HepG2 (cell line): ENCODE data around the gene ELAC1. TPM values are rescaled to one million over a fixed set of nuclear protein-coding genes. Genes with fewer than 3 reads are reported as not detected.

Experiments
- CEBPB ChIP-seq: IDR thresholded peaks from 2 replicates; pipeline ENCODE4 v1.6.1; 2011; ENCODE audit warnings: low read depth, low read length, improper control_type of control experiment, borderline replicate concordance
- CHD2 ChIP-seq: IDR thresholded peaks from 2 replicates; pipeline ENCODE4 v1.6.1; 2011; ENCODE audit warnings: low read depth, low read length, improper control_type of control experiment
- CREB1 ChIP-seq, 2 experiments: fragments of 450-650 bp in 1 of 2; IDR thresholded peaks; 2 replicates each; pipeline ENCODE4 v1.6.1; 2016 to 2017; ENCODE audit warnings: control low read depth in 1 of 2, mild to moderate bottlenecking in 1 of 2, missing compliant biosample characterization in 1 of 2, missing genetic modification characterization in 1 of 2
- DPF2 ChIP-seq: sonication (generic); formaldehyde crosslinking; IDR thresholded peaks from 2 replicates; pipeline ENCODE4 v1.4.0; 2020; ENCODE audit warnings: mild to moderate bottlenecking, low read depth, missing genetic modification reagents, borderline replicate concordance
- FOXC1 ChIP-seq: sonication (generic); formaldehyde crosslinking; IDR thresholded peaks from 2 replicates; pipeline ENCODE4 v1.8.0; 2022; ENCODE audit warnings: mild to moderate bottlenecking, missing genetic modification reagents, borderline replicate concordance
- HNF4A ChIP-seq: sonication (generic); formaldehyde crosslinking; IDR thresholded peaks from 2 replicates; pipeline ENCODE4 v1.4.0; 2020; ENCODE audit warnings: missing genetic modification reagents
- IRF2 ChIP-seq: IDR thresholded peaks from 2 replicates; pipeline ENCODE4 v1.6.1; 2018; ENCODE audit warnings: missing genetic modification reagents, missing compliant biosample characterization
- KLF9 ChIP-seq: IDR thresholded peaks from 2 replicates; pipeline ENCODE4 v1.6.1; 2016; ENCODE audit warnings: low read depth
- NFAT5 ChIP-seq: sonication (generic); formaldehyde crosslinking; IDR thresholded peaks from 2 replicates; pipeline ENCODE4 v1.4.0; 2020; ENCODE audit warnings: missing genetic modification reagents
- NKX3-1 ChIP-seq: sonication (generic); formaldehyde crosslinking; IDR thresholded peaks from 2 replicates; pipeline ENCODE4 v1.5.0; 2020; ENCODE audit warnings: missing genetic modification reagents
- RFX5 ChIP-seq: IDR thresholded peaks from 2 replicates; pipeline ENCODE4 v1.6.1; 2011; ENCODE audit warnings: low read depth, low read length, improper control_type of control experiment
- RXRB ChIP-seq: IDR thresholded peaks from 2 replicates; pipeline ENCODE4 v1.6.1; 2016; ENCODE audit warnings: borderline replicate concordance, missing genetic modification reagents, missing compliant biosample characterization
- SALL1 ChIP-seq: sonication (generic); formaldehyde crosslinking; IDR thresholded peaks from 2 replicates; pipeline ENCODE4 v1.8.0; 2022; ENCODE audit warnings: mild to moderate bottlenecking, missing genetic modification reagents
- SMARCC2 ChIP-seq: fragments of 450-650 bp; IDR thresholded peaks from 2 replicates; pipeline ENCODE4 v1.6.1; 2017; ENCODE audit warnings: antibody characterized with exemption, mild to moderate bottlenecking
- SMC3 ChIP-seq: IDR thresholded peaks from 2 replicates; pipeline ENCODE4 v1.6.1; 2011; ENCODE audit warnings: low read length, improper control_type of control experiment
- SOX13 ChIP-seq, 3 experiments: fragments of 450-650 bp in 1 of 3; sonication (generic) in 1 of 3; formaldehyde crosslinking in 1 of 3; IDR thresholded peaks in 2 of 3; conservative IDR thresholded peaks in 1 of 3; 2 replicates each; pipeline versions ENCODE4 v1.5.0 to v1.6.1; 2016 to 2020; ENCODE audit warnings: antibody characterized with exemption in 1 of 3, mild to moderate bottlenecking in 1 of 3, missing compliant biosample characterization in 1 of 3, missing genetic modification reagents in 1 of 3, moderate library complexity in 1 of 3
- THRA ChIP-seq: sonication (generic); formaldehyde crosslinking; IDR thresholded peaks from 2 replicates; pipeline ENCODE4 v1.4.0; 2020; ENCODE audit warnings: missing genetic modification reagents, borderline replicate concordance
- ZNF746 ChIP-seq: sonication (generic); formaldehyde crosslinking; IDR thresholded peaks from 2 replicates; pipeline ENCODE4 v1.8.0; 2022; ENCODE audit warnings: mild to moderate bottlenecking, missing genetic modification reagents
- ZNF784 ChIP-seq: sonication (generic); formaldehyde crosslinking; IDR thresholded peaks from 2 replicates; pipeline ENCODE4 v1.5.1; 2020; ENCODE audit warnings: missing genetic modification reagents, mild to moderate bottlenecking, borderline replicate concordance
- ZSCAN9 ChIP-seq: IDR thresholded peaks from 2 replicates; pipeline ENCODE4 v1.6.1; 2016; ENCODE audit warnings: borderline replicate concordance
- polyA plus RNA-seq, 8 experiments: library from polyadenylated mRNA; depleted of rRNA in 3 of 8; stranded (reverse) in 7 of 8; unstranded in 1 of 8; fragments of >200 nt; fragmentation: Illumina TruSeq in 4 of 8; extraction: Trizol in 4 of 8; gene quantifications; 2 replicates each; pipeline versions ENCODE4 v1.2.1 to v1.2.3, GENCODE V29; 2011 to 2016; ENCODE audit warnings: low read depth in 4 of 8, missing spikeins in 1 of 8, mixed read lengths in 1 of 8; ENCODE audit not compliant: insufficient read depth in 1 of 8
- total RNA-seq, 5 experiments: library from RNA; depleted of rRNA; stranded (reverse); fragments of >200 nt; fragmentation: Illumina TruSeq; extraction: Trizol; gene quantifications; 2 replicates each; pipeline ENCODE4 v1.2.3, GENCODE V29; 2016; ENCODE audit warnings: low read depth in 1 of 5
- TF ChIP-seq, protein P1 (sequence below): IDR thresholded peaks from 2 replicates; pipeline ENCODE4 v1.6.1; 2016

ELAC1 gene
- total and polyA plus RNA-seq, 2 of the 13 experiments (the other 11 are each of a cell fraction or from before 2014, with no cell fraction given): 1.9 to 3.6 TPM

- TF ChIP-seq HNF4A: peak; percentile 79
- peak; percentile 98 for TF ChIP-seq CEBPB
- TF ChIP-seq DPF2 (CRISPR knock-in tag): peak; percentile 54; the same call in 1 of the 2 replicates
- TF ChIP-seq SALL1 (CRISPR knock-in tag): peak; percentile 62; the same call in 1 of the 2 replicates
- no peak for TF ChIP-seq CHD2
- TF ChIP-seq, protein P1, sequence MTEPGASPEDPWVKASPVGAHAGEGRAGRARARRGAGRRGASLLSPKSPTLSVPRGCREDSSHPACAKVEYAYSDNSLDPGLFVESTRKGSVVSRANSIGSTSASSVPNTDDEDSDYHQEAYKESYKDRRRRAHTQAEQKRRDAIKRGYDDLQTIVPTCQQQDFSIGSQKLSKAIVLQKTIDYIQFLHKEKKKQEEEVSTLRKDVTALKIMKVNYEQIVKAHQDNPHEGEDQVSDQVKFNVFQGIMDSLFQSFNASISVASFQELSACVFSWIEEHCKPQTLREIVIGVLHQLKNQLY (CRISPR knock-in tag): peak; percentile 63
- TF ChIP-seq SOX13 (IDR thresholded peaks at IDR 0.05): no peak
- TF ChIP-seq SOX13 (CRISPR knock-in tag; conservative IDR thresholded peaks at IDR 0.05 in 1 of 2, IDR thresholded peaks at IDR 0.05 in 1 of 2): peak in 1 of 2 experiments; percentile 54; a peak in 2 of 4 replicates
- no peak for TF ChIP-seq NFAT5 (CRISPR knock-in tag)
- TF ChIP-seq SMARCC2: 0 out of 2 replicates have a peak, but pooled peaks have one; percentile 29
- TF ChIP-seq CREB1 (IDR thresholded peaks at IDR 0.05): peak; percentile 62
- peak; percentile 56 for TF ChIP-seq CREB1 (CRISPR knock-in tag; IDR thresholded peaks at IDR 0.05)
- TF ChIP-seq THRA (CRISPR knock-in tag): no peak
- no peak; the same call in 1 of the 2 replicates for TF ChIP-seq ZSCAN9
- TF ChIP-seq KLF9 (CRISPR knock-in tag): no peak
- 0 out of 2 replicates have a peak, but pooled peaks have one; percentile 21 for TF ChIP-seq IRF2 (CRISPR knock-in tag)
- TF ChIP-seq ZNF784 (CRISPR knock-in tag): no peak
- TF ChIP-seq NKX3-1 (CRISPR knock-in tag): no peak
- TF ChIP-seq SMC3: 0 out of 2 replicates have a peak, but pooled peaks have one; percentile 26
- TF ChIP-seq FOXC1 (CRISPR knock-in tag): no peak
- TF ChIP-seq ZNF746 (CRISPR knock-in tag): no peak
- TF ChIP-seq RFX5: no peak
- TF ChIP-seq RXRB (CRISPR knock-in tag): peak; percentile 43; the same call in 1 of the 2 replicates
Observed at GRCh38 chr18:50973367-50974126, 5.7 kb downstream of the ELAC1 start (continued).
